Kidney (tissue), 14 donors: ENCODE data around the gene PTH1R. TPM values are rescaled to one million over a fixed set of nuclear protein-coding genes. Genes with fewer than 3 reads are reported as not detected.

Source experiments
- DNase-seq, 5 donors: peaks; one replicate each; pipeline ENCODE4 v3.0.0-alpha.2; 2013 to 2020
- FAIRE-seq: peaks from 2 replicates; lab custom pipeline; 2012; peaks lifted over from hg19 to GRCh38; lab: Jason Lieb, UNC
- H3K27ac ChIP-seq, 2 donors: one replicate each; pipeline ENCODE4 v1.7.0; 2013; ENCODE audit warnings: low read depth in 2 of 2, low read length in 2 of 2, inconsistent platforms in 1 of 2
- H3K27me3 ChIP-seq: one replicate; pipeline ENCODE4 v1.7.1; 2013; ENCODE audit warnings: low read length, inconsistent platforms; ENCODE audit not compliant: control insufficient read depth, insufficient read depth
- H3K36me3 ChIP-seq, 3 donors: one replicate each; pipeline versions ENCODE4 v1.7.0 to v1.7.1; 2013; ENCODE audit warnings: low read length in 3 of 3, control low read depth in 1 of 3, inconsistent platforms in 1 of 3; ENCODE audit not compliant: insufficient read depth in 3 of 3, control insufficient read depth in 2 of 3
- H3K4me1 ChIP-seq, 3 donors: one replicate each; pipeline versions ENCODE4 v1.7.0 to v1.7.1; 2013; ENCODE audit warnings: low read length in 3 of 3, inconsistent platforms in 1 of 3, low read depth in 1 of 3; ENCODE audit not compliant: control insufficient read depth in 2 of 3, insufficient read depth in 2 of 3
- H3K4me3 ChIP-seq, 3 donors: one replicate each; pipeline versions ENCODE4 v1.7.0 to v1.8.1; 2013; ENCODE audit warnings: low read length in 3 of 3, control low read depth in 1 of 3, inconsistent platforms in 1 of 3
- H3K9ac ChIP-seq, 3 donors: one replicate each; pipeline versions ENCODE4 v1.7.0 to v1.7.1; 2013; ENCODE audit warnings: low read length in 3 of 3, control low read depth in 1 of 3, inconsistent platforms in 1 of 3
- H3K9me3 ChIP-seq, 3 donors: one replicate each; pipeline versions ENCODE4 v1.7.0 to v1.7.1; 2013; ENCODE audit warnings: low read length in 3 of 3, control low read depth in 1 of 3, inconsistent platforms in 1 of 3; ENCODE audit not compliant: control insufficient read depth in 2 of 3, insufficient read depth in 1 of 3
- CTCF ChIP-seq: IDR thresholded peaks from 3 replicates; pipeline ENCODE4 v1.5.1; 2012; ENCODE audit warnings: mild to moderate bottlenecking, moderate library complexity, borderline replicate concordance; ENCODE audit not compliant: insufficient read depth; ENCODE audit errors: extremely low read depth
- intact Hi-C: fragments of 100-400 bp; cut with DNase I; formaldehyde crosslinking; loops from one replicate; pipeline ENCODE4 v1.11.1; 2022
- polyA plus RNA-seq: library from polyadenylated mRNA; stranded (reverse); fragments of 350-450 nt; fragmentation: Illumina TruSeq; extraction: RNeasy Lipid Tissue Mini Kit (QIAGEN cat#74804); gene quantifications from one replicate; pipeline ENCODE4 v1.2.3, GENCODE V29; 2014; ENCODE audit warnings: low read depth, low replicate concordance; ENCODE audit not compliant: insufficient read depth
- total RNA-seq: library from RNA; stranded (reverse); fragmentation: NEBNext Ultra II Directional; extraction: Animal tissue kit (Norgen Biotek cat#: 25700); gene quantifications from one replicate; pipeline ENCODE4 v1.2.1, GENCODE V29; 2021
- donor health status: control.
- donor health status: control.
- donor health status: control.
- donor health status: control.
- donor health status: control.
- donor health status: DM: yes; HTN: yes; CAD: no.
- donor health status: Normal renal cell carcinoma (clear cell type).

PTH1R gene
- total and polyA plus RNA-seq, 2 donors from 2014 or later = 286 to 1,885 TPM

- Histone ChIP-seq H3K9ac (peak overlapping the region in 2 of 3 donors; percentile 50 to 65), H3K4me1 (peaks cover 4 to 85% (median 68%) of the 10 kb centered on the region in 3 donors), H3K36me3 (peaks cover 0 to 17% (median 12%) of the 10 kb centered on the region in 3 donors), H3K9me3 (no peaks in the 10 kb centered on the region), H3K4me3 (peak overlapping the region in 2 of 3 donors; percentile 9 to 44), H3K27me3 (no peaks in the 10 kb centered on the region), H3K27ac (peak overlapping the region; percentile 92 to 97)
- TF ChIP-seq CTCF = no peak
- intact Hi-C loops = no loop called here
- no peak for FAIRE-seq
- peak in 3 of 5 donors; percentile 46 to 76 (median 60) for DNase-seq
Observed at GRCh38 chr3:46943237-46944187, 66.0 kb downstream of the PTH1R start.

- Histone ChIP-seq H3K4me3 (no peak overlapping the region), H3K9ac (peak overlapping the region in 2 of 3 donors; percentile 52 to 55), H3K27ac (peak overlapping the region; percentile 92 to 97), H3K4me1 (peaks cover 4 to 89% (median 75%) of the 10 kb centered on the region in 3 donors), H3K27me3 (no peaks in the 10 kb centered on the region), H3K36me3 (peaks cover 0 to 10% (median 9%) of the 10 kb centered on the region in 3 donors), H3K9me3 (no peaks in the 10 kb centered on the region)
- no peak for FAIRE-seq
- intact Hi-C loops = no loop called here
- TF ChIP-seq CTCF = no peak
- peak in 1 of 5 donors; percentile 51 for DNase-seq
Observed at GRCh38 chr3:46944191-46944590, 66.7 kb downstream of the PTH1R start.

- intact Hi-C loops = no loop called here
- H3K36me3 ChIP-seq = no peaks in the 10 kb centered on the region
- peak overlapping the region; percentile 91 to 97 for H3K27ac ChIP-seq
- H3K4me3 ChIP-seq = no peak overlapping the region
- peak overlapping the region in 2 of 3 donors; percentile 51 to 73 for H3K9ac ChIP-seq
- no peak for TF ChIP-seq CTCF
- DNase-seq = peak in 1 of 5 donors; percentile 87
- no peak for FAIRE-seq
- H3K27me3 ChIP-seq = no peaks in the 10 kb centered on the region
- no peaks in the 10 kb centered on the region for H3K9me3 ChIP-seq
- H3K4me1 ChIP-seq = peaks cover 4 to 85% (median 80%) of the 10 kb centered on the region in 3 donors
Observed at GRCh38 chr3:46946416-46946815, 68.9 kb downstream of the PTH1R start.
